ENCODE measurements around the gene DUT. TPM values are rescaled to one million over a fixed set of nuclear protein-coding genes. Genes with fewer than 3 reads are reported as not detected.

Gene DUT
- total RNA-seq, 4 donors from 2014 or later = 69.6 to 140 (median 84.0) TPM

GRCh38 chr15:48354694-48355303 is 23.6 kb downstream of the DUT start:
- DNase-seq (ENCODE audit: low spot score in 2 of 2) = no peak
- intact Hi-C loops (cut with DNase I; ENCODE audit: low total_unique reads) = loop anchor here (10.0 kb wide), 1 partner anchor 450 kb away; no protein-coding TSS in a partner anchor
- WGBS, 2 donors = 51 to 54% methylated on average over 9 of the region's 9 CpGs
- H3K4me3 ChIP-seq (ENCODE audit: low read depth, poor library complexity, severe bottlenecking) = no peak overlapping the region
- TF ChIP-seq, protein P1, sequence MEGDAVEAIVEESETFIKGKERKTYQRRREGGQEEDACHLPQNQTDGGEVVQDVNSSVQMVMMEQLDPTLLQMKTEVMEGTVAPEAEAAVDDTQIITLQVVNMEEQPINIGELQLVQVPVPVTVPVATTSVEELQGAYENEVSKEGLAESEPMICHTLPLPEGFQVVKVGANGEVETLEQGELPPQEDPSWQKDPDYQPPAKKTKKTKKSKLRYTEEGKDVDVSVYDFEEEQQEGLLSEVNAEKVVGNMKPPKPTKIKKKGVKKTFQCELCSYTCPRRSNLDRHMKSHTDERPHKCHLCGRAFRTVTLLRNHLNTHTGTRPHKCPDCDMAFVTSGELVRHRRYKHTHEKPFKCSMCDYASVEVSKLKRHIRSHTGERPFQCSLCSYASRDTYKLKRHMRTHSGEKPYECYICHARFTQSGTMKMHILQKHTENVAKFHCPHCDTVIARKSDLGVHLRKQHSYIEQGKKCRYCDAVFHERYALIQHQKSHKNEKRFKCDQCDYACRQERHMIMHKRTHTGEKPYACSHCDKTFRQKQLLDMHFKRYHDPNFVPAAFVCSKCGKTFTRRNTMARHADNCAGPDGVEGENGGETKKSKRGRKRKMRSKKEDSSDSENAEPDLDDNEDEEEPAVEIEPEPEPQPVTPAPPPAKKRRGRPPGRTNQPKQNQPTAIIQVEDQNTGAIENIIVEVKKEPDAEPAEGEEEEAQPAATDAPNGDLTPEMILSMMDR (IDR thresholded peaks at IDR 0.05) = no peak
- TF ChIP-seq POLR2A (IDR thresholded peaks at IDR 0.05) = no peak

DNA sequence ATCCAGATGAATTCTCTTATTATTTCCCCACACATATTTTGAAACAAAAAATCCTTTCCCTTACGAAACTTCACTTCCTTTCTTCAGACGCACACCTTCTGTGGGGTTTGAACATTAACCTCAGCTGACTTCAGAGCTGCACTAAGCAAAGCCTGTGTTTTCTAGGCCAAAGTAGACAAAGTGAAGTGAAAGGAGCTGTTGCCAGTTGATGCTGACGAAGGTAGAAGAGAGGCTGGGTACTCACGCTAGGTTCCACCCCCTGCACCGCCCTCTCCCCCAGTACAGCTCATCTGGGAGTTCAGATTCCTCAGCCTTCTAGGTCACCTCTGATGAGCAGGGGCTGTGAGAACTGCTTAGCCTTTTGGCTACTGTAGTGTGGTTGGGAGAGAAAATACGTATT is 24.1 kb downstream of the DUT start:
- H3K4me3 ChIP-seq (ENCODE audit: low read depth, poor library complexity, severe bottlenecking) = no peak overlapping the region
- intact Hi-C loops (cut with DNase I; ENCODE audit: low total_unique reads) = loop anchor here (10.0 kb wide), 1 partner anchor 449 kb away; no protein-coding TSS in a partner anchor
- 62 to 65% methylated on average over 6 of the region's 6 CpGs for WGBS, 2 donors
- DNase-seq (ENCODE audit: low spot score in 2 of 2) = no peak
- TF ChIP-seq POLR2A (IDR thresholded peaks at IDR 0.05) = no peak
- TF ChIP-seq, protein P1 (IDR thresholded peaks at IDR 0.05) = no peak

GRCh38 chr15:48358229-48359152 is 27.3 kb downstream of the DUT start:
- no peak for DNase-seq (ENCODE audit: low spot score in 2 of 2)
- WGBS, 2 donors = 22 to 23% methylated on average over 3 of the region's 3 CpGs
- TF ChIP-seq, protein P1 (IDR thresholded peaks at IDR 0.05) = no peak
- TF ChIP-seq POLR2A (IDR thresholded peaks at IDR 0.05) = no peak

GRCh38 chr15:48360841-48361240 is 29.6 kb downstream of the DUT start:
- 77 to 91% methylated on average over 2 of the region's 2 CpGs for WGBS, 2 donors
- DNase-seq (ENCODE audit: low spot score in 2 of 2) = no peak
- no peak for TF ChIP-seq POLR2A (IDR thresholded peaks at IDR 0.05)
- TF ChIP-seq, protein P1 (IDR thresholded peaks at IDR 0.05) = no peak
- intact Hi-C loops (cut with DNase I; ENCODE audit: low total_unique reads) = no loop called here
- H3K4me3 ChIP-seq (ENCODE audit: low read depth, poor library complexity, severe bottlenecking) = no peak overlapping the region

More at GRCh38 chr15:48358229-48359152, 27.3 kb downstream of the DUT start:
- H3K4me3 ChIP-seq (ENCODE audit: low read depth, poor library complexity, severe bottlenecking) = no peak overlapping the region
- intact Hi-C loops (cut with DNase I; ENCODE audit: low total_unique reads) = loop anchor here (10.0 kb wide), 1 partner anchor 446 kb away; no protein-coding TSS in a partner anchor

DNA sequence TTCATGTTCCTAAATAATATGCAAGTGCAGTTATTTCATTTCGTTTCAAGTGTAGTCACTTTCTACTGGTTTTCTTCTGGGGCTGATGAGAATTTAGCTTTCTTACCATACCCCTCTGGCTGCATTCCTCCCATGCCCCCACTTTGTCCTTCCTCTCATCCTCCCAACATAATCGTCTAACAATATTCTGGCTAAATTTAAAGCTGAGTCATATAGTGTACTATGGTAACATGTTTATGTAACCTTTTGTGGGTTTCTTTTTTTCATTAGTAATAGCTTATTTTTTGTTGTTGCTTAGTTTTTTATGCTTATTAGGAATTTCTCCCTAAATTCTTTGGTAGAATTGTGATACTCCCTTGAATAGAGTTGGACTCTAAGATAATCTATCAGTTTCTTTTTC is 30.5 kb downstream of the DUT start:
- 70 to 76% methylated on average over 2 of the region's 2 CpGs for WGBS, 2 donors
- intact Hi-C loops (cut with DNase I; ENCODE audit: low total_unique reads) = no loop called here
- H3K4me3 ChIP-seq (ENCODE audit: low read depth, poor library complexity, severe bottlenecking) = no peak overlapping the region
- DNase-seq (ENCODE audit: low spot score in 2 of 2) = no peak
- TF ChIP-seq, protein P1 (IDR thresholded peaks at IDR 0.05) = no peak
- no peak for TF ChIP-seq POLR2A (IDR thresholded peaks at IDR 0.05)
